HG03066 (cell line): ENCODE results near the gene CEPT1.
A peak's percentile ranks its signal among the peaks of the same experiment; 100 is the strongest.
"Not testable (repeated sequence)": the region's sequence is repeated elsewhere in the genome, so short reads cannot be mapped to it uniquely, and the experiment has no call there.

ENCODE experiments used
- ATAC-seq: cut with Tn5 transposase; IDR thresholded peaks from one replicate; pipeline ENCODE4 v1.9.1; 2021; ENCODE audit warnings: low read depth; ENCODE audit not compliant: unreplicated experiment

CEPT1 gene

DNA sequence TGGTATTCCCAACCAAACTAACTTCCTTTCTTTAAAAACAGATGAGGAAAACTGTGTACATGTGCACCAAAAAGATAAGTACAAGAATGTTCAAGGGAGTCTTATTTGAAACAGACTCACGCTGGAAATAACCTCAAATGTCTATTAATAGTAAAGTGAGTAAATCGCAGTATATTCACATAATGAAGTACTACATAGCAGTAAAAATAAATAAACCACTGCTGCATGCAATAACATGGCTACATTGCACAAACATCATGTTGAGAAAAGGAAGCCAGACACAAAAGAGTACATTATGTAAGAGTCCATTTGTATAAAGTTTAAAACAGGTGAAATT lies 65.7 kb downstream of the CEPT1 start:
- ATAC-seq: no peak

DNA sequence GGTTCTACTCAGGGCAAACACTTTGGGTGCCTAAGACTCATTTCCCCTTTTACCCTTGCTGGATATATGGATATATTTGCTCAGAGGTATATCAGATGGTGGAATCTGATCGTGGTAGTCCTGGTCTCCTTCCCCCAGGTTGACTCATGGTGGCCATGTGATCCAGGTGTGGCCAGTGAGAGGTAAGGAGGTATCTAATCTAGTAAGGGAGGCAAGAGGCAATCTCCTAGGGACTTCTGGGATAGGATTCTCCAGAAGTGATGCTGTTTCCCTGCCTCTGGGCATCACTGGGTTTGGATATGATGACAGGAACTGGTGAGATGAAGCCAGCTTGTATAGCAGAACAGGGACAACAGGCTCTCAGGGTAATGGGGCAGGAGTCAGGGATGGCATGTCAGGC lies 68.9 kb downstream of the CEPT1 start:
- no peak for ATAC-seq

DNA sequence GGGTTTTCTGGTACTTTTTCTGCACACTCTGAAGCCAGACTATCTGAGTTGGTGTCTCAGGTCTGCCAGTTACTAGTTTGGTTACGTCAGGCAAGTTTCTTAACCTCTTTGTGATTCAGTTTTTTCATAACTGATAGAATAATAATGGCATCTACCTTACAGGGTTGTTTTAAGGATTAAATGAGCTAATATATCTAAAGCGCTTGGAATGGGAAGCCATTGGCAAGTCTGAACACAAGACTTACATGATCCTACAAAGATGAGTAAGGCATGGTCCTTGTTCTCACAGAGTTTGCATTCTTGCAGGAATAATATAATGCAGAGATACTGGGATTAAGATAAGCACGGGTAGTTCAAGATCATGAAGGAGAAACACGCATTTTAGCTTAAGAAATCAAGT lies 69.6 kb downstream of the CEPT1 start:
- no peak for ATAC-seq

DNA sequence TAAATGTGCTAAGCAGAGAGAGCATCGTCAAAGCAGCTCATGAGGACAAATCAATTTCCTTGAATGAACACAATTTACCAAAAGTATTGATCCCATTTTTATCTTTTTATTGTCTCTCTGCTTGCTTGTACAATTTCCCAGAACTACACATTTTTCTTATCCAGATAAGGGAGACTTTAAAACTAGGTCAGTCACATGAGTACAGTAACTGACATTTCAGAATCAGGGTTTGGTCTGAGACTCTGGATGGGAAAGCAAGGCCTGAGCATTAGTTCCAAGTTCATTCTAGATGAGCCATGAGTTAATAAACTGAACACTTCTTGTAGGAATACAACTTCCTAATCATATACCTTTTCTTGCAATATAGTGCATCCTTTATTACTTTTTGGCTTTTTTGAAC lies 71.9 kb downstream of the CEPT1 start:
- no peak for ATAC-seq

DNA sequence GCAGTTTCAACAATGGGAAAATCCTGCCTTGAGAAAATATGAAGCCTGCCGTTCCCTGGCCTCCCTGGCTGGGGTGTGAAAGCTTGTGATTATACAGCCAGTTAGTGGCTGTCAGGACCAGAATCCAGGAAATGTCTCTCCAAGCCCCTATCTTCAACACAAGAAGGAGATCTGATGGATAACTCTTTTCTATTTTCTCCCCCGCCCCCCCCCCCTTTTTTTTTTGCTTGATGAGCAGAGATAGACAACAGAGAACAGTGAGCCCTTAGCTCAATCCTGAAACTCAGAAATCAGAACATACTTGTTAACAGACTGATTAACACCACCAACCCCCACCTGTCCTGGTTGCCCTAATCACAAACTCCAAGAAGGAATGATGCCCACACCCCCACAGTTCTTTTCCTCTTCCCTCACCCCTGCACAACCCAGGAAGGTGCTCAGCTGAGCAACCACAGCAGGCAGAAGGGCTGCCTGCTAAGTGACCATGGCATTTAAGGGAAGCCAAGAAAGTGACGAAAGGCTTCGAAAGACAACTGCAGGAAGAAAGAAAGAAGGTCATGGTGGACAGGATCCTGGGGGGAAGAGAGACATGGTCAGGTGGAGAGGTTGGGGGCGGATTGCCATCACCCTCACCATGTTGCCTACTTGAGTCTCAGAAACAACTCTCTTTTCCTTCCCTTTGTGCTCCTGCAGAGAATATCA lies 72.8 kb downstream of the CEPT1 start:
- no peak for ATAC-seq

DNA sequence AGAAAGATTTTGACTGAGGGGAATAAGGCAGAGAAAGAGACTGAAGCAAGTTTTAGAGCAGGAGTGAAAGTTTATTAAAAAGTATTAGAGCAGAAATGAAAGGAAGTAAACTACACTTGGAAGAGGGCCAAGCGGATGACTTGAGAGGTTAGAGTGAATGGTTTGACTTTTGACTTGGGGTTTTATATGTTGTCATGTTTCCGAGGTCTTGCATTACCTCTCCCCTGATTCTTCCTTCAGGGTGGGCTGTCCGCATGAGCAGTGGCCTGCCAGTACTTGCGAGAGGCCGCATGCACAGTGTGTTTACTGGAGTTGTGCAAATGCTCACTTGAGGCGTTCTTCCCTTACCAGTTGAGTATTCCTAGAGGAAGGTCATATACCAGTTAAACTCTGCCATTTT lies 73.4 kb downstream of the CEPT1 start:
- ATAC-seq: no peak

DNA sequence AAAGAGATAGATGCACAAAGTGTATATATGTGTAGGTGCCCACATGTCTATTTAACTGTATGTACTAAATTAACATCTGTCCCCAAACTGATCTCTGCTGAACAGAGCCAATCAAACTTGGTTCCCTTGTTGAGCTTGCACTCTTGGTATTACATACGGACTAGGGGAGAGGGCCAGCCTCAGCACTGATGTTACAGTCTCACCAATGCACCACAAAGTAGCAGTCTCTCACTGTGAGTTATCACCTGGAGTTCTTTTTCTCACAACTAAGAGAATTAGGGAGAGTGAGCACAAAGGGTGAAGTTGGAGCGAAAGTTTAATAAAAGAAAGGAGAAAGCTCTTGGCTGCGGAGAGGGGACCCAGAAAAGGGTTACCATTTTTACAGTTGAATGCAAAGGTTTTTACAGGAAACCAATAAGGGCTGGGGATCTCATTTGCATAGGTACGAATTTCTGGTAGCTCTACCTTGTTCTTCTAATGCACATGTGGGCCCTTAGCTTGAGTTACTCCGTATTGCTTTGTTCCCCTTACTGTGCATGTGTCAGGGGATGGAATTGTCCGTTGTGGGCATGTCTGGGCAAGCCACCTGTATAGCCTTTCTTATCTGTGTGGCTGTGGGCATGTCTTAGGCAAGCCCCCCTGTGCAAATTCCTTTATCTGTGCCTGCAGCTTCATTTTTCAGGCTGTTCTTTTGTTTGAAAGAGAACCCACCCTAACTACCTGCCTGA lies 74.2 kb downstream of the CEPT1 start:
- no peak for ATAC-seq

DNA sequence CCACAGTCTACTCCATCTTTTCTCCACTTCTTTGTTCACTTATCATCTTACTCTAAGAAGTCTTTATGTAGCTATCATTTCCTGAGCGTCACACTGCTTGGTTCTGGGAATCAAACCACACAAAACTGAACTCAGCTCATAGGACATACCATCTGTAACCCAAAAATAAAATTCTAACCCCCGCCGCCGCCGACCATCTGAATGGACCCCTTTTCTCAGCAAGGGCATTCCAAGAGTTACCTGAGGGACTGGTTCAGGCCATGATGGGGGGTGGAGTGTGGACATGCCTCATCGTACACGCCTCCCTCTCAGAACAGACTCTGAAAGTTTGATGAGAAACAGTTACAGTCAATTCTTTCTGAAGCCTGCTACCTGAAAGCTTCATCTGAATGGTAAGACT lies 74.9 kb downstream of the CEPT1 start:
- no peak for ATAC-seq

DNA sequence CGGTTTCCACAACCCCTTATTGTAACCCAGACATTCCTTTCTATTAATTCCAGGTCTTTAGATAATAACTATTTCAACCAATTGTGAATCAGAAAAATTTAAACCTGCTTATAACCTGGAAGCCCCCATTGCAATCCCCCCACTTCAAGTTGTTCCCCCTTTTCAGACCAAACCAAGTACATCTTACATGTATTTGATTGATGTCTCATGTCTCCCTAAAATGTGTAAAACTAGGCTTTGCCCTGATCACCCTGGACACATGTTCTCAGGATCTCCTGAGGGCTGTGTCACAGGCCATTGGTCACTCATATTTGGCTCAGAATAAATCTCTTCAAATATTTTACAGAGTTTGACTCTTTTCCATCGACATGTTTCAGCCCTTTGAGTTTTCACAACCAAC lies 75.3 kb downstream of the CEPT1 start:
- not testable (repeated sequence) for ATAC-seq

DNA sequence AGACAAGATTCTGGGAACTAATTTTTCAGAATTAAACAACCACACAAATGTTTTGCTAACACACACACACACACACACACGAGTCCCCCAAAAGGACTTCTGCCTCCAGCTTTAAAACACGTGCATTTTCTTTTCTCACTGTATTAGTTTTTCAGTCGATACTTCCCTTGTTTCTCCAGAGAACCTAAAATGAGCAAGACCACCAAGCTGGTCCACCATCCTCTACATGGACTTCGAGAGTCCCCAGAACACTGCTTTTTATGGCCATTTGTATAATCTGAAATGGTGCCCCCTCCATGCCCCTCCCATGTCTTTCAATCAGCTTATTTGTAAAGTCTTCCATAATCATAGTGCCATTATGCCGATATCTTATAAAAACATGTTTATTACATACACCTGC lies 76.7 kb downstream of the CEPT1 start:
- no peak for ATAC-seq

DNA sequence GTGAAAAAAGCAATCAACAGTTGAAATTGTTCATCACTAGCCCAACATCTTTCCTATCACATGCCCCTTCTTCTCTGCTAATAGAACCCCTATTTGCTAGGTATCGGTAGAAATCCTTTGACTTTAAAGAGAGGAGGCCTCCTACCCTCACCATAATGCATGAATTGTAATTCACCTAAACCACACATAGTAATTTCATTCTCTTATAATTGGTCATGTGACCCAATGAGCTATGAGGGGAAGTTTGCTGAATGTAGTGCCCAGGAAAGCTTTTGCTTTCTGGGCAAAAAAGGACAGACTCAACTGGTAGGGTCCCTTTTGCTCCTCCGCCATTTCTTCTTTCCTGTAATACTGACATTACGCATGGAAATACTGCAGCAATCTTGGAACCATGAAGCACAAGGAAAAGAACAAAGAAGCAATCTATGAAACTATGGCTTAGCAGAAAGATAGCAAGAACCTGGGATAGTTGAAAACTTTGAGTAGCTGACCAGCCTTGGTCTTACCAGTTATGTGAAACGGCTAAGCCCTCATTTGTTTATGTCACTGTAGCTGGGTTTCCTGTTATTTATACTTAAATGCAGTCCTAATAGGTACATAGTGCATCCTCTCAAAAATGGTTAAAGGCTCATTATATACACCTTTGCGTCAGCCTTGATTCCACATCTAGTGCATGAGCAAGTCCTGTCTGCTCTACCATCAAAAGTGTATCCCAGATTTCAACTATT lies 77.3 kb downstream of the CEPT1 start:
- ATAC-seq: no peak

DNA sequence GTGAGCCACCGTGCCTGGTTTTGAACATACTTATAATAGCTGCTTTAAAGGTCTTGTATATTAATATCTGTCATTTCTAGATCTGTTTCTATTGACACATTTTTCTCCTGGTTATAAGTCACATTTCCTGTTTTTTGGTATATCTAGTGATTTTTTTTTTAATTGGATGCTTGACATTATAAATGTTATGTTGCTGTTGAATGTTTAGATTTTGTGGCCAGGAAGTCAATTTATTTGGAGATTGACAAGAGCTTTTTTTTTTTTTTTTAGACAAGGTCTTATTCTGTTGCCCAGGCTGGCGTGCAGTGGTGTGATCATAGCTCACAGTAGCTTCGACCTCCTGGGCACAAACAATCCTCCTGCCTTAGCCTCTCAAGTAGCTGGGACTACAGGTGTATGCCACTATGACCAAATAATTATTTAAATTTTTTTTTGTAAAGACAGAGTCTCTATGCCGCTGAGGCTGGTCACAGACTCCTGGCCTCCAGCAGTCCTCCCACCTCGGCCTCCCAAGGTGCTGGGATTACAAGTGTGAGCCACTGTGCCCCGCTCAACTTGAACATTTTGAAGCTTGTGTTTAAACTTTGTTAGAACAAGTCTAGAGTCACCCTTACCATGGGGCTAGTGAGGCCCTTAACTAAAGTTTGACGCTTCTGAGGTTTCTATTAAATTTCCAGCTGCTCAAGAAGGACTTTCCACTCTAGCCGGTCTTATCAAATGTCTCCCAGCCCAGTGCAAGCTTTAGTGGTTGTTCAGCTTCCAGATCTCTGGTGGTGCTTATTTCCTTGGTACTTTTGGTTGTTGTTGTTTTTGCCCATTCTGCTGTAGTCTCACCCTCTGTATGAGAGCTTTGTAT lies 78.9 kb downstream of the CEPT1 start:
- no peak for ATAC-seq

DNA sequence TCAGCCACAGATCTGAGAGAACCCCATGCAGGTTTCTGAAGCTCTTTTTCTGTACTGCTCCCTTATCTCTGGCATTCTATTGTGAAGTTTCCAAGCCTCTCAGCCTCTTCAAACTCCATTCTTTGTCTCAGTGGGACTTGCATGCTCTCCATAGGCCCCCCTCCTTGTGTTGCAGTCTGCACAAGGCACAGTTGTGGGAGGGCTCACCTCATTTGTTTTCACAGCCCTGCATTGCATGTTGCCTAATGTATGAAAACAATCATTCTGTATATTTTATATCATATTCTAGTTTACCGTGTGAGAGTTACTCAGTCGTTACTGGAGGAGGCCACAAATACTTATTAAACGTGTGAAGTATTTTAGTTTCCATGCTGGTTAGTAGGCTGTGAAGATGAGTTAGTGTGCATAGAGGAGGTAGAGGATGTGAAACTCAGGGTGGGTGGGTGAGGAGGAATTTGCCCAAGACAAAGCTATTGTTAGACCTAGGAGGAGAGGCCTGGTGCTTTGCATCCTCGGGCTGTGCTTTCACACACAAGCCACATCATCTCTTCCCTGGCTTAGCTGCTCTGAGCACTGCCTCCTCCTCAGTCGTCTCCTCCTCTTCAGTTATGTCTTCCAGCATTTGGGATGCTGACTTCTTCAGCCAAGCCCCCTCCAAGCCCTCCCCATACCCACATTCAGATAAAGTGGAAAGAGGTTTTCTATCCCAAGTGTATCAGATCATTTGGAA lies 79.7 kb downstream of the CEPT1 start:
- peak; percentile 31 for ATAC-seq

DNA sequence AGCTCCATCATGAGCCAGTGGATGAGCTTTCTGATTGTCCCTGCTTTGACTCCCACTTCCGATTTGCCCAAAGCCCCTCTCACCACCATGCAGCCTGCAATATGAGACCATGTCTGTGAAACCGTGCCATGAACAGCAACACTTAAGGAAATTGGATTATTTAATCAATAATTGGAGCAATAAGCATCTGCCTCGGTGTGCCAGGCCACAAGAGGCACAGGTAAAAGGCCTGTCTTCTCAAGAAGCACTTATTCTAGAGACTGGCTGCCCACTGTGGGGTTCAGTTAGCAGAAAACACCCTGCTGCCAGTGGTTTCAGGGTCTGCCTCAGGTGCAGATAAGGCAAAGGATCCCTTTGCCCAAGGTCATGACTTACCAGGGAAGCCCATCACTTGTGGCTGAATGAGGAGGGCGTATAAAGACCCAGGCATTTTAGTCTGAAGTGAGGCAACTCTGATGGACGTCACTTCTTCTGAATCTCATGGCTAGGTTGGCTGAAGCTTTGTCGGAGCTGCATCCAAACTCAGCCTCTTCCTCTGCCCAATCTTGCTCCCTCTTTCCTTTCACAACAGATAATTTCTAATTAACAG lies 80.4 kb downstream of the CEPT1 start:
- ATAC-seq: no peak

DNA sequence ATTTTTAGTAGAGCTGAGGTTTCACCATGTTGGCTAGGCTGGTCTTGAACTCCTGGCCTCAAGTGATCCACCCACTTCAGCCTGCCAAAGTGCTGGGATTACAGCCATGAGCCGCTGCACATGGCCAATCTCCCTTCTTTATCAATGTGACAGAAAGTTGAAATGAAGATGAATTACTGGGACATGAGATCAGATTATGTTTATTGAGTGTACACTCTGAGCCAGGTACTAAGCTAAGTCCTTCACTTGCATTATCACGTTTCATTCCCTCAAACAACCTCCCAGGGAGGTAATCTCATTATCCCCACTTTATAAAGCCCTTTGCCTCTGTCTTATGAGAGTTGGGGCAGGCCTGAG lies 81.2 kb downstream of the CEPT1 start:
- no peak for ATAC-seq

DNA sequence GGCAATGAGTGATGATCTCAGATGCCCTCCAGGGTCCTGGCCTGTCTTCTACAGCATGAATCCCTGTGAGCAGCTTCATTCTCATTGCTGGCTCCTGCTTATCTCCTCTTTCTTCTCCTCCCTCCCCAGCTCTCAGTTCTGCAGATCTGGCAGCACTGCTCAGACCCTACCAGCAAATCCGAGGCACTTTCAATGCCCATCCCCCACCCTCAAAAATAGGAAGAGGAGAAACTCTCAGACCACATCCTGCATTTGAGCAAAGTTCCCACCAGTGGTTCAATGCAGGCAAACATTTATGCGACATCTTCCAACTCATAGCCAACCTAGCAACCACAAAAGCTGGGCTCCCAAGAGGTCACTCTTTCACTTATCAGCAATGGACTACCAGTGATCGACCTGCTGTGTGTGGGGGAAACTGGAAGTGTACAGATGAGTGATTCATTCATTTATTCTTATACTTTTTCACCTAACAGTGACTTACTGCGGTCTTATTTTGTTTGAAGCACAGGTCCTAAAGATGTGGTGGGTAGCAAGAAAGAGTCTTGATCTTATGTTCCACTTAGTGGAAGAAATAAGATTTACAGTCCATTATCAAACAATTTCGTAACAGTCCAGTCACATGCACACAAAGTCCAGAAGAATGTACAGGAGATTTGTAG lies 81.7 kb downstream of the CEPT1 start:
- peak; percentile 57 for ATAC-seq

DNA sequence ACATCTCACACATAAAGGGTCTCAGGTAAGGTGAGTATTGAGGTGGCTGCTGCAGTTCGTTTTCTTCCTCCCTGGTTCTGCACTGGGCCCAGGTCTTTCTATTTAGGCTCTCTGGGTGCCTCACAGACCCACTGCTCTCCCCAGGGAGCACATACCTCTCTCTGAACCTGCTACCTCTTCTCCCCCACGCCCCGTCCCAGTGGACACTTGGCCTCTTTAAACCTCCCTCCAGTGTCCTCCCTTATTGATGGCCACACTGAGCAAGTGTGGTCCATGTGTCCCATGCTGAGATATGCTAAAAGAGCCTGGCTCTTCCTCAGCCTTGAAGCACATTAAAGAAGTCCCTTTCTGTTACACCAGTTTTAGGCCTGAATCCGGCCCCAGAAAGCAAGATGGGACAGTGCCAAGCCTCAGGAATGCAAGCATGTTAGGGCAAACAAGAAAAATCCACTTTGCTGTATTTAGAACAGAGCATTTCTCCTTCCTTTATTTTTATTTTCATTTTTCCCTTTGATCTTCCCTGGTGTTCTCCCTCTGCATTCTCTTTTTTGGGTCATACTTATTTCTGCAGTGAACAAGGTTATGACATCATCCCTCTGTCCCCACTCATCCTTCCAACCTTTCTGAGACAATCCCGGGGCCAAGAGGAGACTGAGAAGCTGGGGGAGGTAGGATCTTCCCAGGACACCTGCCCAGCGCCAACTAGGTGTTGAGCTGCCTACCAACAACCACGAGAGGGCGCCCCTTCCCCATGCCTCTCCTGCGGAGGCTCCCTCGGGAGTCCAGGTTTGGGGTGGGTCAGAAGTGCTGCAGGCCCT lies 82.5 kb downstream of the CEPT1 start:
- ATAC-seq: no peak

DNA sequence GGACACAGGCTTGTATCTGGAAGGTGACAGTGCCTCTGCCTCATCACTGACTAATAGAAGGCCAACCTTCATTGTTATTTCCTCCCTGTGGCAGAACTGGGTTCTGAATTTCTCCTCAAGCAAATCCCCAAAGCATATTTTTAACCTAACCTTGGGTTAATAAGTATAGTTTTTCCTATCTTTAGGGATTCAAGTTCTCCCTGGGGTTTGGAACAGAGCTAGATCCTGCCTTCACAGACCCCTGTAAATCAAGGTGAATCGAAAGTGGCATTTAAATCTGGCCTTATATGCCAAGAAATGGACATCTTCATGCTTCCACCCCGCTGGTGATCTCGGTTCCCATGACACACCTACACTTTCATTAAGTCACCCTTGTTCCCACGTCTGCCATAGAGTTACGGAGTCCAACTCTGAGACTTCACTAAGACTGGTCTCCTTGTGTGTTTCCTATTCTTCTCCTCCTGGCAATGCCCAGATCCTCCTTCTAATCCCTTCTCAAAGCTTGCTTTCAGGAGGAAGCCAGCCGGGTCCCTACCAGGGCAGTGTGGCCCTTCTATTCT lies 83.2 kb downstream of the CEPT1 start:
- no peak for ATAC-seq
